Ishikawa (cell line): ENCODE data around the gene OTUD5.

Source experiments
- CEBPB ChIP-seq: IDR thresholded peaks from 2 replicates; pipeline ENCODE4 v1.6.1; 2012
- CREB1 ChIP-seq: IDR thresholded peaks from 2 replicates; pipeline ENCODE4 v1.6.1; 2012; ENCODE audit warnings: low read depth
- EGR1 ChIP-seq: IDR thresholded peaks from 2 replicates; pipeline ENCODE4 v1.6.1; 2012
- EP300 ChIP-seq: IDR thresholded peaks from 2 replicates; pipeline ENCODE4 v1.6.1; 2012; ENCODE audit warnings: borderline replicate concordance
- FOXM1 ChIP-seq: IDR thresholded peaks from 2 replicates; pipeline ENCODE4 v1.6.1; 2012; ENCODE audit warnings: low read depth, borderline replicate concordance
- MAX ChIP-seq: IDR thresholded peaks from 2 replicates; pipeline ENCODE4 v1.6.1; 2012
- NFIC ChIP-seq: IDR thresholded peaks from 2 replicates; pipeline ENCODE4 v1.6.1; 2012
- RAD21 ChIP-seq: IDR thresholded peaks from 2 replicates; pipeline ENCODE4 v1.6.1; 2012; ENCODE audit warnings: low read depth
- REST ChIP-seq: IDR thresholded peaks from 2 replicates; pipeline ENCODE4 v1.6.1; 2012; ENCODE audit warnings: low read depth, mild to moderate bottlenecking
- TAF1 ChIP-seq: IDR thresholded peaks from 2 replicates; pipeline ENCODE4 v1.6.1; 2012; ENCODE audit warnings: low read depth, mild to moderate bottlenecking
- TCF12 ChIP-seq: IDR thresholded peaks from 2 replicates; pipeline ENCODE4 v1.6.1; 2012; ENCODE audit warnings: low read depth
- TEAD4 ChIP-seq: IDR thresholded peaks from 2 replicates; pipeline ENCODE4 v1.6.1; 2012
- USF1 ChIP-seq: IDR thresholded peaks from 2 replicates; pipeline ENCODE4 v1.6.1; 2012
- YY1 ChIP-seq: IDR thresholded peaks from 2 replicates; pipeline ENCODE4 v1.6.1; 2012; ENCODE audit warnings: low read depth
- ZBTB7A ChIP-seq: IDR thresholded peaks from 2 replicates; pipeline ENCODE4 v1.6.1; 2012; ENCODE audit warnings: low read depth

The OTUD5 gene

GRCh38 chrX:48920718-48921104 lies 36.7 kb downstream of the OTUD5 start:
- TF ChIP-seq TAF1 (no peak), FOXM1 (no peak), REST (no peak), TEAD4 (no peak), MAX (no peak), CREB1 (no peak), RAD21 (no peak), EP300 (no peak), YY1 (no peak), NFIC (no peak), EGR1 (no peak), TCF12 (no peak), ZBTB7A (no peak), CEBPB (no peak), USF1 (no peak)

GRCh38 chrX:48919947-48920717 lies 37.3 kb downstream of the OTUD5 start:
- TF ChIP-seq CREB1 = no peak
- TF ChIP-seq TEAD4 = no peak
- TF ChIP-seq TAF1 = no peak
- no peak for TF ChIP-seq CEBPB
- no peak for TF ChIP-seq MAX
- no peak for TF ChIP-seq RAD21

- TF ChIP-seq NFIC (no peak), RAD21 (no peak), USF1 (no peak)
Observed at GRCh38 chrX:48919360-48919841, 38.0 kb downstream of the OTUD5 start.

GRCh38 chrX:48918643-48919340 lies 38.6 kb downstream of the OTUD5 start, which contains the start of gene PIM2:
Gene PIM2, minus strand, starts transcription at chrX:48919024. Its CDS starts 190 bp downstream, at chrX:48918834.
- TF ChIP-seq ZBTB7A = peak; percentile 85
- peak; percentile 66 for TF ChIP-seq TAF1
- TF ChIP-seq USF1 = peak; percentile 70
- 0 out of 2 replicates have a peak, but pooled peaks have one; percentile 1 for TF ChIP-seq EGR1
- no peak for TF ChIP-seq TEAD4

GRCh38 chrX:48918301-48918642 lies 39.1 kb downstream of the OTUD5 start:
- TF ChIP-seq TAF1 (no peak), EGR1 (peak; percentile 27; the same call in 1 of the 2 replicates)

- peak; percentile 50; the same call in 1 of the 2 replicates for TF ChIP-seq RAD21
- TF ChIP-seq YY1 = no peak
Observed at GRCh38 chrX:48917139-48918001, 40.0 kb downstream of the OTUD5 start.
